ENCODE data around the gene MED28.

DNA sequence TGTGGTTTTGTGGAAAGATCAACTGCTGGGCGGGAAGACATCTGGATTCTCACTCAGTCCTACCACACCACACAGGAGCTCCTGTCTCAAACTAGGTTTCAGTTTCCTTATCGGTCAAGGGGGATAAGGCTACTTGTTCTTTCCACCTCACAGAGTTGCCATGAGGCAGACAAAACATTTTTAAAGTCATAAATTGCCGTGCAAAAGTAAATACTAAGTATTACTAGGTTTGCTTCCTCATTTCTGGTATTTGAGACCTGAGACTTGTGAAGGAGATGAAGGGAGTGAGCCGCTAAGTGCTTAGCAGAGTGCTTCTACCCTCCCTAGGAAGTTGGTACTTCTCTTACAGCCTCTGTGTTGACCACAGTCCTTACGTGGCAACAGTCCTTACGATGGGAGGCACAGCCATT, 36.0 kb upstream of the MED28 start:
- TF ChIP-seq CTCF (conservative IDR thresholded peaks at IDR 0.05; ENCODE audit: low read length) (no peak), EZH2phosphoT487 (IDR thresholded peaks at IDR 0.05; ENCODE audit: borderline replicate concordance) (no peak)
